ENCODE measurements around the gene JAG1.

Gene JAG1

DNA sequence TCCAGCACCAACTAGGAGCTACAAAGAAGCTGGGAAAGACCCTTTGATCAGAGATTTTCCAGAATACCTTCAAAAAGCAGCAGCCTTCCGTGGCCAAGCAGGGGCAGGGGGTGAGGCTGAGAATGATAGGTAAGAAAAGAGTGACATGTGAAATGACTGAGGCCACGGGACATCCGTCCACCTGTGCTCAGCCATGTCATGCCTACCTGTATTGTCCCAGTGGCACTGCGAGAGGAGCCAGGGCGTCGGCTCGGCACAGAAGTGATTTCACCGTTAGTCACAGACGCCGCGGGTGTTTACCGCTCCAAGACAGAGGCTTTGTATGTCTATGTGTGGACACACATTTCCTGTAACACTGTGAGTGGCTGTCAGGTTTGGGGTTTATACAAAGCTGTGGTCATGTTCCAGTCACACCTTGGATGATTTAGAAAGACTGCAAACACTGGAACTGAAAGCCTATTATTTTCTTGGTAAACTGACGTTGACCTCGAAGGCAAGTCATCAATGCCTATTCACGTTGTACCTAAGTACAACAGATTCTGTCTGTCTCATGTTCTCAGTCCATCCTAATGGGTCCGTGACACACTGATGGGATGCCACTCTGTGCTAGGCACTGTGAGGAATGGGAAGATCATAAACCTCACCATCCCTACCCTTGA, 32.1 kb upstream of the JAG1 start:
- no peak for TF ChIP-seq CSDC2 (CRISPR knock-in tag; IDR thresholded peaks at IDR 0.05)
- TF ChIP-seq, protein P1, sequence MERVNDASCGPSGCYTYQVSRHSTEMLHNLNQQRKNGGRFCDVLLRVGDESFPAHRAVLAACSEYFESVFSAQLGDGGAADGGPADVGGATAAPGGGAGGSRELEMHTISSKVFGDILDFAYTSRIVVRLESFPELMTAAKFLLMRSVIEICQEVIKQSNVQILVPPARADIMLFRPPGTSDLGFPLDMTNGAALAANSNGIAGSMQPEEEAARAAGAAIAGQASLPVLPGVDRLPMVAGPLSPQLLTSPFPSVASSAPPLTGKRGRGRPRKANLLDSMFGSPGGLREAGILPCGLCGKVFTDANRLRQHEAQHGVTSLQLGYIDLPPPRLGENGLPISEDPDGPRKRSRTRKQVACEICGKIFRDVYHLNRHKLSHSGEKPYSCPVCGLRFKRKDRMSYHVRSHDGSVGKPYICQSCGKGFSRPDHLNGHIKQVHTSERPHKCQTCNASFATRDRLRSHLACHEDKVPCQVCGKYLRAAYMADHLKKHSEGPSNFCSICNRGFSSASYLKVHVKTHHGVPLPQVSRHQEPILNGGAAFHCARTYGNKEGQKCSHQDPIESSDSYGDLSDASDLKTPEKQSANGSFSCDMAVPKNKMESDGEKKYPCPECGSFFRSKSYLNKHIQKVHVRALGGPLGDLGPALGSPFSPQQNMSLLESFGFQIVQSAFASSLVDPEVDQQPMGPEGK (CRISPR knock-in tag; IDR thresholded peaks at IDR 0.05; ENCODE audit: borderline replicate concordance): no peak
- ATAC-seq: no peak

- TF ChIP-seq CSDC2 (CRISPR knock-in tag; IDR thresholded peaks at IDR 0.05) (no peak), BACH2 (CRISPR knock-in tag; IDR thresholded peaks at IDR 0.05; ENCODE audit: borderline replicate concordance) (no peak), ZFP30 (CRISPR knock-in tag; IDR thresholded peaks at IDR 0.05) (no peak), POU6F1 (CRISPR knock-in tag; IDR thresholded peaks at IDR 0.05; ENCODE audit: borderline replicate concordance, low read depth) (no peak), ZFP3 (CRISPR knock-in tag; IDR thresholded peaks at IDR 0.05) (no peak), ISL1 (CRISPR knock-in tag; IDR thresholded peaks at IDR 0.05) (no peak), TCF4 (CRISPR knock-in tag; IDR thresholded peaks at IDR 0.05; ENCODE audit: borderline replicate concordance) (no peak), CSRNP3 (CRISPR knock-in tag; IDR thresholded peaks at IDR 0.05) (no peak), ARNTL (CRISPR knock-in tag; IDR thresholded peaks at IDR 0.05; ENCODE audit: borderline replicate concordance, low read depth) (no peak), ZNF565 (CRISPR knock-in tag; conservative IDR thresholded peaks at IDR 0.05; ENCODE audit: low read depth) (no peak), TOX (CRISPR knock-in tag; IDR thresholded peaks at IDR 0.05; ENCODE audit: borderline replicate concordance) (no peak), SNAI2 (CRISPR knock-in tag; IDR thresholded peaks at IDR 0.05) (no peak), TSHZ2 (CRISPR knock-in tag; IDR thresholded peaks at IDR 0.05) (no peak), RARB (CRISPR knock-in tag; IDR thresholded peaks at IDR 0.05) (no peak), ZC3H10 (CRISPR knock-in tag; IDR thresholded peaks at IDR 0.05) (no peak), PPARA (CRISPR knock-in tag; IDR thresholded peaks at IDR 0.05; ENCODE audit: borderline replicate concordance) (no peak), GLIS3 (CRISPR knock-in tag; IDR thresholded peaks at IDR 0.05) (no peak)
- TF ChIP-seq, protein P2, sequence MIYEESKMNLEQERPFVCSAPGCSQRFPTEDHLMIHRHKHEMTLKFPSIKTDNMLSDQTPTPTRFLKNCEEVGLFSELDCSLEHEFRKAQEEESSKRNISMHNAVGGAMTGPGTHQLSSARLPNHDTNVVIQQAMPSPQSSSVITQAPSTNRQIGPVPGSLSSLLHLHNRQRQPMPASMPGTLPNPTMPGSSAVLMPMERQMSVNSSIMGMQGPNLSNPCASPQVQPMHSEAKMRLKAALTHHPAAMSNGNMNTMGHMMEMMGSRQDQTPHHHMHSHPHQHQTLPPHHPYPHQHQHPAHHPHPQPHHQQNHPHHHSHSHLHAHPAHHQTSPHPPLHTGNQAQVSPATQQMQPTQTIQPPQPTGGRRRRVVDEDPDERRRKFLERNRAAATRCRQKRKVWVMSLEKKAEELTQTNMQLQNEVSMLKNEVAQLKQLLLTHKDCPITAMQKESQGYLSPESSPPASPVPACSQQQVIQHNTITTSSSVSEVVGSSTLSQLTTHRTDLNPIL (CRISPR knock-in tag; IDR thresholded peaks at IDR 0.05; ENCODE audit: low read depth): no peak
- TF ChIP-seq, protein P1 (CRISPR knock-in tag; IDR thresholded peaks at IDR 0.05; ENCODE audit: borderline replicate concordance): no peak
- no peak for ATAC-seq
These were observed 27.8 kb upstream of the JAG1 start for GRCh38 chr20:10701607-10702006.
